Kidney (tissue), 14 donors: ENCODE data around the gene FARS2. TPM values are rescaled to one million over a fixed set of nuclear protein-coding genes. Genes with fewer than 3 reads are reported as not detected.

Experiments
- DNase-seq, 5 donors: peaks; one replicate each; pipeline ENCODE4 v3.0.0-alpha.2; 2013 to 2020
- FAIRE-seq: peaks from 2 replicates; lab custom pipeline; 2012; peaks lifted over from hg19 to GRCh38; lab: Jason Lieb, UNC
- H3K27ac ChIP-seq, 2 donors: one replicate each; pipeline ENCODE4 v1.7.0; 2013; ENCODE audit warnings: low read depth in 2 of 2, low read length in 2 of 2, inconsistent platforms in 1 of 2
- H3K27me3 ChIP-seq: one replicate; pipeline ENCODE4 v1.7.1; 2013; ENCODE audit warnings: low read length, inconsistent platforms; ENCODE audit not compliant: control insufficient read depth, insufficient read depth
- H3K36me3 ChIP-seq, 3 donors: one replicate each; pipeline versions ENCODE4 v1.7.0 to v1.7.1; 2013; ENCODE audit warnings: low read length in 3 of 3, control low read depth in 1 of 3, inconsistent platforms in 1 of 3; ENCODE audit not compliant: insufficient read depth in 3 of 3, control insufficient read depth in 2 of 3
- H3K4me1 ChIP-seq, 3 donors: one replicate each; pipeline versions ENCODE4 v1.7.0 to v1.7.1; 2013; ENCODE audit warnings: low read length in 3 of 3, inconsistent platforms in 1 of 3, low read depth in 1 of 3; ENCODE audit not compliant: control insufficient read depth in 2 of 3, insufficient read depth in 2 of 3
- H3K4me3 ChIP-seq, 3 donors: one replicate each; pipeline versions ENCODE4 v1.7.0 to v1.8.1; 2013; ENCODE audit warnings: low read length in 3 of 3, control low read depth in 1 of 3, inconsistent platforms in 1 of 3
- H3K9ac ChIP-seq, 3 donors: one replicate each; pipeline versions ENCODE4 v1.7.0 to v1.7.1; 2013; ENCODE audit warnings: low read length in 3 of 3, control low read depth in 1 of 3, inconsistent platforms in 1 of 3
- H3K9me3 ChIP-seq, 3 donors: one replicate each; pipeline versions ENCODE4 v1.7.0 to v1.7.1; 2013; ENCODE audit warnings: low read length in 3 of 3, control low read depth in 1 of 3, inconsistent platforms in 1 of 3; ENCODE audit not compliant: control insufficient read depth in 2 of 3, insufficient read depth in 1 of 3
- CTCF ChIP-seq: IDR thresholded peaks from 3 replicates; pipeline ENCODE4 v1.5.1; 2012; ENCODE audit warnings: mild to moderate bottlenecking, moderate library complexity, borderline replicate concordance; ENCODE audit not compliant: insufficient read depth; ENCODE audit errors: extremely low read depth
- intact Hi-C: fragments of 100-400 bp; cut with DNase I; formaldehyde crosslinking; loops from one replicate; pipeline ENCODE4 v1.11.1; 2022
- polyA plus RNA-seq: library from polyadenylated mRNA; stranded (reverse); fragments of 350-450 nt; fragmentation: Illumina TruSeq; extraction: RNeasy Lipid Tissue Mini Kit (QIAGEN cat#74804); gene quantifications from one replicate; pipeline ENCODE4 v1.2.3, GENCODE V29; 2014; ENCODE audit warnings: low read depth, low replicate concordance; ENCODE audit not compliant: insufficient read depth
- total RNA-seq: library from RNA; stranded (reverse); fragmentation: NEBNext Ultra II Directional; extraction: Animal tissue kit (Norgen Biotek cat#: 25700); gene quantifications from one replicate; pipeline ENCODE4 v1.2.1, GENCODE V29; 2021
- donor health status: control.
- donor health status: control.
- donor health status: control.
- donor health status: control.
- donor health status: control.
- donor health status: DM: yes; HTN: yes; CAD: no.
- donor health status: Normal renal cell carcinoma (clear cell type).

FARS2 gene
- total and polyA plus RNA-seq, 2 donors from 2014 or later: 22.1 to 24.8 TPM

- Histone ChIP-seq H3K4me1 (no peaks in the 10 kb centered on the region), H3K27ac (no peak overlapping the region), H3K9ac (no peak overlapping the region), H3K9me3 (no peaks in the 10 kb centered on the region), H3K36me3 (no peaks in the 10 kb centered on the region), H3K27me3 (no peaks in the 10 kb centered on the region), H3K4me3 (no peak overlapping the region)
- DNase-seq: no peak
- intact Hi-C loops: no loop called here
- FAIRE-seq: no peak
- TF ChIP-seq CTCF: no peak
These were observed 443.4 kb downstream of the FARS2 start for GRCh38 chr6:5704708-5705107.

DNA sequence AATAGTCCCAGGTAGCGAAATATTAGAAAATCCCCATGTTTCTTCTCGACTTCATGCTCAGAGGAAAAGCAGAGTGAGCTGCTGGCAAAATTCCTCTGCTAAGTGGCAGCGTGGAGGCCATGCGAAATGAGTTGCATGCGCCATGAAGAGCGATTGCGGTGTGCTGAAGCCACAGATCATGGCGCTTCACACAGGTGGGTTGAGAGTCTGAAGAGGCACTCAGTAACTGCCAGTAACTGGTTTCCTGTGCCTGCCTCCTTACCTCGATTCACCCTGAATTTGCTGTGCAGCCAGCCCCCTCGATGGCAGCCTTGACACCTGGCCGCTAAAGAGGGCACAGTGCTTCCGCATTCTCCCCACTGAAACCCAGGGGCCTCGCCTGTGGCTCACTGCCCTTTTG is 443.9 kb downstream of the FARS2 start:
- Histone ChIP-seq H3K27ac (no peak overlapping the region), H3K4me3 (no peak overlapping the region), H3K9ac (no peak overlapping the region), H3K27me3 (no peaks in the 10 kb centered on the region), H3K36me3 (no peaks in the 10 kb centered on the region), H3K9me3 (no peaks in the 10 kb centered on the region), H3K4me1 (no peaks in the 10 kb centered on the region)
- FAIRE-seq (no peak), DNase-seq (no peak)
- intact Hi-C loops: no loop called here
- TF ChIP-seq CTCF: no peak

- no peaks in the 10 kb centered on the region for H3K9me3 ChIP-seq
- DNase-seq (no peak), FAIRE-seq (no peak)
- no peaks in the 10 kb centered on the region for H3K4me1 ChIP-seq
- H3K4me3 ChIP-seq: no peak overlapping the region
- no peaks in the 10 kb centered on the region for H3K36me3 ChIP-seq
- intact Hi-C loops: no loop called here
- H3K9ac ChIP-seq: no peak overlapping the region
- no peak overlapping the region for H3K27ac ChIP-seq
- TF ChIP-seq CTCF: no peak
- H3K27me3 ChIP-seq: no peaks in the 10 kb centered on the region
These were observed 445.1 kb downstream of the FARS2 start for GRCh38 chr6:5706124-5707033.
